Ishikawa (cell line): ENCODE measurements around the gene PATJ.

Experiments used
- CEBPB ChIP-seq: IDR thresholded peaks from 2 replicates; pipeline ENCODE4 v1.6.1; 2012
- CREB1 ChIP-seq: IDR thresholded peaks from 2 replicates; pipeline ENCODE4 v1.6.1; 2012; ENCODE audit warnings: low read depth
- EGR1 ChIP-seq: IDR thresholded peaks from 2 replicates; pipeline ENCODE4 v1.6.1; 2012
- EP300 ChIP-seq: IDR thresholded peaks from 2 replicates; pipeline ENCODE4 v1.6.1; 2012; ENCODE audit warnings: borderline replicate concordance
- FOXM1 ChIP-seq: IDR thresholded peaks from 2 replicates; pipeline ENCODE4 v1.6.1; 2012; ENCODE audit warnings: low read depth, borderline replicate concordance
- MAX ChIP-seq: IDR thresholded peaks from 2 replicates; pipeline ENCODE4 v1.6.1; 2012
- NFIC ChIP-seq: IDR thresholded peaks from 2 replicates; pipeline ENCODE4 v1.6.1; 2012
- RAD21 ChIP-seq: IDR thresholded peaks from 2 replicates; pipeline ENCODE4 v1.6.1; 2012; ENCODE audit warnings: low read depth
- REST ChIP-seq: IDR thresholded peaks from 2 replicates; pipeline ENCODE4 v1.6.1; 2012; ENCODE audit warnings: low read depth, mild to moderate bottlenecking
- TAF1 ChIP-seq: IDR thresholded peaks from 2 replicates; pipeline ENCODE4 v1.6.1; 2012; ENCODE audit warnings: low read depth, mild to moderate bottlenecking
- TCF12 ChIP-seq: IDR thresholded peaks from 2 replicates; pipeline ENCODE4 v1.6.1; 2012; ENCODE audit warnings: low read depth
- TEAD4 ChIP-seq: IDR thresholded peaks from 2 replicates; pipeline ENCODE4 v1.6.1; 2012
- YY1 ChIP-seq: IDR thresholded peaks from 2 replicates; pipeline ENCODE4 v1.6.1; 2012; ENCODE audit warnings: low read depth
- ZBTB7A ChIP-seq: IDR thresholded peaks from 2 replicates; pipeline ENCODE4 v1.6.1; 2012; ENCODE audit warnings: low read depth
- TF ChIP-seq, protein P1 (sequence below): IDR thresholded peaks from 2 replicates; pipeline ENCODE4 v1.6.1; 2012

Gene PATJ

GRCh38 chr1:61956016-61956645, 213.9 kb downstream of the PATJ start:
- TF ChIP-seq RAD21 (no peak), EP300 (no peak), NFIC (no peak), ZBTB7A (no peak), CREB1 (no peak), CEBPB (no peak), TCF12 (no peak), MAX (no peak), EGR1 (no peak), FOXM1 (no peak), TAF1 (no peak), REST (no peak), YY1 (no peak), TEAD4 (no peak)
- TF ChIP-seq, protein P1, sequence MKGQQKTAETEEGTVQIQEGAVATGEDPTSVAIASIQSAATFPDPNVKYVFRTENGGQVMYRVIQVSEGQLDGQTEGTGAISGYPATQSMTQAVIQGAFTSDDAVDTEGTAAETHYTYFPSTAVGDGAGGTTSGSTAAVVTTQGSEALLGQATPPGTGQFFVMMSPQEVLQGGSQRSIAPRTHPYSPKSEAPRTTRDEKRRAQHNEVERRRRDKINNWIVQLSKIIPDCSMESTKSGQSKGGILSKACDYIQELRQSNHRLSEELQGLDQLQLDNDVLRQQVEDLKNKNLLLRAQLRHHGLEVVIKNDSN, result no peak

GRCh38 chr1:61956784-61957183, 214.5 kb downstream of the PATJ start:
- TF ChIP-seq, protein P1, result no peak
- TF ChIP-seq FOXM1, result no peak
- TF ChIP-seq NFIC, result no peak
- TF ChIP-seq EGR1, result no peak
- TF ChIP-seq ZBTB7A, result no peak
- TF ChIP-seq RAD21, result no peak
- no peak for TF ChIP-seq TEAD4
- no peak for TF ChIP-seq EP300
- no peak for TF ChIP-seq CREB1

- TF ChIP-seq NFIC (peak; percentile 70), EGR1 (no peak), CREB1 (no peak), ZBTB7A (no peak), CEBPB (no peak), REST (no peak), RAD21 (no peak), YY1 (no peak), TAF1 (no peak), EP300 (no peak), TEAD4 (peak; percentile 33; the same call in 1 of the 2 replicates), TCF12 (no peak), FOXM1 (no peak), MAX (no peak)
- TF ChIP-seq, protein P1, result no peak
Measured at GRCh38 chr1:61961009-61961408, 218.7 kb downstream of the PATJ start.

GRCh38 chr1:61962631-61963030, 220.4 kb downstream of the PATJ start:
- TF ChIP-seq TEAD4 (no peak), YY1 (no peak), EP300 (no peak), CEBPB (no peak), ZBTB7A (no peak), CREB1 (no peak), EGR1 (no peak), RAD21 (no peak), TCF12 (no peak), FOXM1 (no peak), MAX (no peak)
- TF ChIP-seq, protein P1, result no peak
